ENCODE data around the gene GRIN2C.

DNA sequence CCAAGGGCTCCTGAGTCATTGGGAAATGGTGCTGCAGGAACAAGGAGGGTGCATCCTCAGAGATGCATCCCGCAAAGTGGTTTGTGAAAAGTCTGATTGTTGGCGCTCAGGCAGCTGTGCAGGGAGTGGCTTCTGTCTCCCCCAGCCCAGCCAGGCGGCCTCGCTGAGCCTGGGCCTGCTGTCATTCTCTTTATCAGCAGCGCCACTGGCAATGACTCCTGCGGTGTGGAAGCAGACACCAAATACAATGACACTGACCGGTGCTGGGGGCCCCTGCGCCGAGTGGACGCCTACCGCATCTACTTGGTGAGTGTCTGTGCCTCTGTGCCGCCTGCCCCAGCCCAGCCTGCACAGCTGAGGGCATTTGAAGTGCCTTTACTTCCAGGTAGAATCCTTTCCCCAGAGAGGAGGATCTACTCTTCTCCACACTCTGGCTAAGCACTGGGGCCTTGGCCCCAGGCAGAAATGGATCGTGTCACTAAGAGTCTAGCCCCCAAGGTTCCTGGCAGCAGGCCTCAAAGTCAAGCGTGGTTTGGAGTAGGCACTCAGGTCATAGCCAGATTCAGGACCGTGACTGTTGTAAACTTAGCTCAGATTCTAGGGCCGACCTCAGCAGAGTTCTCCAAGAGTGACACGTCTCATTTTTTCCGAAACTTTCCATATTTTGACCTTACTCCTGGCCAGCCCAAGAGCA lies 64.2 kb downstream of the GRIN2C start:
- TF ChIP-seq, protein P1, sequence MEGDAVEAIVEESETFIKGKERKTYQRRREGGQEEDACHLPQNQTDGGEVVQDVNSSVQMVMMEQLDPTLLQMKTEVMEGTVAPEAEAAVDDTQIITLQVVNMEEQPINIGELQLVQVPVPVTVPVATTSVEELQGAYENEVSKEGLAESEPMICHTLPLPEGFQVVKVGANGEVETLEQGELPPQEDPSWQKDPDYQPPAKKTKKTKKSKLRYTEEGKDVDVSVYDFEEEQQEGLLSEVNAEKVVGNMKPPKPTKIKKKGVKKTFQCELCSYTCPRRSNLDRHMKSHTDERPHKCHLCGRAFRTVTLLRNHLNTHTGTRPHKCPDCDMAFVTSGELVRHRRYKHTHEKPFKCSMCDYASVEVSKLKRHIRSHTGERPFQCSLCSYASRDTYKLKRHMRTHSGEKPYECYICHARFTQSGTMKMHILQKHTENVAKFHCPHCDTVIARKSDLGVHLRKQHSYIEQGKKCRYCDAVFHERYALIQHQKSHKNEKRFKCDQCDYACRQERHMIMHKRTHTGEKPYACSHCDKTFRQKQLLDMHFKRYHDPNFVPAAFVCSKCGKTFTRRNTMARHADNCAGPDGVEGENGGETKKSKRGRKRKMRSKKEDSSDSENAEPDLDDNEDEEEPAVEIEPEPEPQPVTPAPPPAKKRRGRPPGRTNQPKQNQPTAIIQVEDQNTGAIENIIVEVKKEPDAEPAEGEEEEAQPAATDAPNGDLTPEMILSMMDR (IDR thresholded peaks at IDR 0.05) = no peak
- TF ChIP-seq POLR2AphosphoS5 (IDR thresholded peaks at IDR 0.05) (no peak), EP300 (IDR thresholded peaks at IDR 0.05) (no peak), POLR2A (IDR thresholded peaks at IDR 0.05) (no peak)

Data from sigmoid colon (tissue), 4 donors.